ENCODE results near the gene SPTBN1. TPM values are rescaled to one million over a fixed set of nuclear protein-coding genes. Genes with fewer than 3 reads are reported as not detected.
A peak's percentile ranks its signal among the peaks of the same experiment; 100 is the strongest.

SPTBN1 gene
- total RNA-seq, 1 donor from 2014 or later: 601 TPM

- Histone ChIP-seq H3K4me3 (no peak overlapping the region), H3K36me3 (no peaks in the 10 kb centered on the region), H3K27me3 (ENCODE audit: low read depth) (peaks cover 4% of the 10 kb centered on the region), H3K4me1 (peaks cover 16% of the 10 kb centered on the region), H3K27ac (no peak overlapping the region), H3K9me3 (no peaks in the 10 kb centered on the region)
- intact Hi-C loops (cut with DNase I): no loop called here
- peak; percentile 63 for TF ChIP-seq CTCF (IDR thresholded peaks at IDR 0.05)
- no peak for DNase-seq
- ATAC-seq: peak; percentile 53 to 62
These were observed 248.8 kb downstream of the SPTBN1 start for GRCh38 chr2:54704688-54705605.

- no peaks in the 10 kb centered on the region for H3K36me3 ChIP-seq
- no peak for DNase-seq
- no peaks in the 10 kb centered on the region for H3K9me3 ChIP-seq
- ATAC-seq: no peak
- H3K4me1 ChIP-seq: peaks cover 16% of the 10 kb centered on the region
- intact Hi-C loops (cut with DNase I): no loop called here
- no peak overlapping the region for H3K27ac ChIP-seq
- H3K27me3 ChIP-seq (ENCODE audit: low read depth): peaks cover 4% of the 10 kb centered on the region
- H3K4me3 ChIP-seq: no peak overlapping the region
- no peak for TF ChIP-seq CTCF (IDR thresholded peaks at IDR 0.05)
These were observed 250.5 kb downstream of the SPTBN1 start for GRCh38 chr2:54706622-54707021.

GRCh38 chr2:54708584-54709335 is 252.6 kb downstream of the SPTBN1 start:
- Histone ChIP-seq H3K4me3 (peak overlapping the region; percentile 55), H3K4me1 (peaks cover 16% of the 10 kb centered on the region), H3K27me3 (ENCODE audit: low read depth) (peaks cover 4% of the 10 kb centered on the region), H3K9me3 (no peaks in the 10 kb centered on the region), H3K36me3 (no peaks in the 10 kb centered on the region), H3K27ac (peak overlapping the region; percentile 31)
- ATAC-seq (peak; percentile 84 to 88), DNase-seq (peak; percentile 60)
- intact Hi-C loops (cut with DNase I): no loop called here
- no peak for TF ChIP-seq CTCF (IDR thresholded peaks at IDR 0.05)

- DNase-seq (peak; percentile 63), ATAC-seq (peak; percentile 83 to 87)
- Histone ChIP-seq H3K36me3 (no peaks in the 10 kb centered on the region), H3K27me3 (ENCODE audit: low read depth) (peaks cover 4% of the 10 kb centered on the region), H3K27ac (peak overlapping the region; percentile 31), H3K4me3 (peak overlapping the region; percentile 55), H3K9me3 (no peaks in the 10 kb centered on the region), H3K4me1 (peaks cover 16% of the 10 kb centered on the region)
- intact Hi-C loops (cut with DNase I): no loop called here
- no peak for TF ChIP-seq CTCF (IDR thresholded peaks at IDR 0.05)
These were observed 253.2 kb downstream of the SPTBN1 start for GRCh38 chr2:54709336-54709809.

- H3K36me3 ChIP-seq: no peaks in the 10 kb centered on the region
- DNase-seq: no peak
- no peak overlapping the region for H3K27ac ChIP-seq
- ATAC-seq: no peak
- no peak for TF ChIP-seq CTCF (IDR thresholded peaks at IDR 0.05)
- no peaks in the 10 kb centered on the region for H3K9me3 ChIP-seq
- H3K27me3 ChIP-seq (ENCODE audit: low read depth): peaks cover 4% of the 10 kb centered on the region
- intact Hi-C loops (cut with DNase I): no loop called here
- H3K4me3 ChIP-seq: no peak overlapping the region
- H3K4me1 ChIP-seq: peaks cover 16% of the 10 kb centered on the region
These were observed 254.1 kb downstream of the SPTBN1 start for GRCh38 chr2:54710216-54710615.
